C4-2B (cell line): Measurements from ENCODE around the gene ITGB5.

Experiments used
- H3K27ac ChIP-seq: fragments of 450-650 bp; 2 replicates; pipeline ENCODE4 v1.5.1; 2017
- CTCF ChIP-seq: fragments of 450-650 bp; conservative IDR thresholded peaks from 2 replicates; pipeline ENCODE4 v1.5.1; 2017; ENCODE audit warnings: mild to moderate bottlenecking
- ZFX ChIP-seq: fragments of 450-650 bp; IDR thresholded peaks from 2 replicates; pipeline ENCODE4 v1.6.1; 2017

ITGB5 gene

GRCh38 chr3:124893526-124893925 lies 6.4 kb upstream of the ITGB5 start:
- TF ChIP-seq CTCF (no peak), ZFX (no peak)
- no peak overlapping the region for H3K27ac ChIP-seq

- H3K27ac ChIP-seq: no peak overlapping the region
- TF ChIP-seq ZFX (no peak), CTCF (no peak)
These were observed 3.5 kb upstream of the ITGB5 start for GRCh38 chr3:124890573-124891190.

- TF ChIP-seq CTCF: no peak
- TF ChIP-seq ZFX: no peak
- no peak overlapping the region for H3K27ac ChIP-seq
These were observed 1.6 kb upstream of the ITGB5 start for GRCh38 chr3:124888482-124889441.

- TF ChIP-seq CTCF: no peak
- no peak for TF ChIP-seq ZFX
- H3K27ac ChIP-seq: peak overlapping the region; percentile 78; the same call in 1 of the 2 replicates
These were observed 750 bp upstream of the ITGB5 start for GRCh38 chr3:124887932-124888298.

GRCh38 chr3:124886168-124887056 lies 753 bp downstream of the ITGB5 start:
- peak overlapping the region; percentile 78 for H3K27ac ChIP-seq
- TF ChIP-seq CTCF: no peak
- peak; percentile 59 for TF ChIP-seq ZFX

GRCh38 chr3:124885466-124886167 lies 1.5 kb downstream of the ITGB5 start:
- TF ChIP-seq ZFX (no peak), CTCF (no peak)
- H3K27ac ChIP-seq: peak overlapping the region; percentile 78
